Motor neuron (in vitro differentiated cells): ENCODE data around the gene POLR1D. TPM values are rescaled to one million over a fixed set of nuclear protein-coding genes. Genes with fewer than 3 reads are reported as not detected.
A peak's percentile ranks its signal among the peaks of the same experiment; 100 is the strongest.

Experiments used
- ATAC-seq, 8 experiments: fragments of 200-7000 bp; cut with Tn5 transposase; replicated peaks in 6 of 8; 2 replicates each; pipeline ENCODE4 v1.8.0; 2021; ENCODE audit warnings: mild to moderate bottlenecking in 8 of 8, moderate library complexity in 8 of 8
- H3K27ac ChIP-seq, 2 donors: fragments of 250-450 bp; sonication (Bioruptor Pico); 2 replicates each; pipeline ENCODE4 v1.9.0; 2021; ENCODE audit warnings: antibody characterized with exemption in 2 of 2, mild to moderate bottlenecking in 2 of 2, moderate library complexity in 1 of 2
- H3K4me1 ChIP-seq, 2 donors: fragments of 250-450 bp; sonication (Bioruptor Pico); replicated peaks in 1 of 2; 2 replicates each; pipeline ENCODE4 v1.6.1; 2021; ENCODE audit warnings: antibody characterized with exemption in 2 of 2, mild to moderate bottlenecking in 2 of 2, moderate library complexity in 1 of 2
- H3K4me3 ChIP-seq, 5 donors: fragments of 250-450 bp; sonication (Bioruptor Pico); 2 replicates each; pipeline ENCODE4 v1.9.0; 2021; ENCODE audit warnings: antibody characterized with exemption in 5 of 5, mild to moderate bottlenecking in 5 of 5, moderate library complexity in 4 of 5
- WGBS, 10 experiments: fragments of 450-650 bp; shearing (Covaris generic); methylation state at CpG; one replicate each; pipeline ENCODE4 v1.0.0; 2022; 5-methylcytosine and 5-hydroxymethylcytosine counted together
- in situ Hi-C, 9 experiments: fragments of 400-800 bp; cut with MboI; loops; one replicate each; pipeline ENCODE4 v1.15.0; 2021; ENCODE audit warnings: low sequenced_read_pairs in 9 of 9, low pct_unique_long_range_greater_than_20kb in 2 of 9; ENCODE audit not compliant: unreplicated experiment in 9 of 9
- total RNA-seq, 8 experiments: library from RNA; unstranded; fragments of 300-600 nt; gene quantifications; 2 replicates each; pipeline versions ENCODE4 v1.2.3 to v1.2.4, GENCODE V29; 2022

POLR1D gene
- total RNA-seq, 8 experiments from 2014 or later: 74.3 to 139 (median 128) TPM

DNA sequence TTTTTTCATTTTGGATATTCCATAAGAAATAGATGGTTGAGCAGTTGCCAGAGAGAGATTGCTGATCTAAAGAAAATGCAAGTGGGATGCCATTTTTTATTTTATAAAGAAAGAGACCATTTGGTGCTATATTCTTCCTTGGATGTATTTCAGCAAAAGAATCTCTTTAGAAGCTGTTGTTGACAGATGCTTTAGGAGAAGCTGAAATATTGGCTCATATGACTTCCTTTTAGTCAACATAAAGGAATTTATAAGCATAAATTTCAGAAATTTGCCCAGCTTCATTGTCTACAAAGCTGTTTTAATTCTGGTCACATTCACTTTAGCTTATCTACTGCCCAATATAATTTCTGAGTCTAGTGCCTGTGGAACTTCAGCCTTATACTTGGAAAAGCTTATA is 36.9 kb downstream of the POLR1D start:
- H3K27ac ChIP-seq: no peak overlapping the region
- in situ Hi-C loops: no loop called here
- no peaks in the 10 kb centered on the region for H3K4me1 ChIP-seq
- no peak for ATAC-seq
- no peak overlapping the region for H3K4me3 ChIP-seq

DNA sequence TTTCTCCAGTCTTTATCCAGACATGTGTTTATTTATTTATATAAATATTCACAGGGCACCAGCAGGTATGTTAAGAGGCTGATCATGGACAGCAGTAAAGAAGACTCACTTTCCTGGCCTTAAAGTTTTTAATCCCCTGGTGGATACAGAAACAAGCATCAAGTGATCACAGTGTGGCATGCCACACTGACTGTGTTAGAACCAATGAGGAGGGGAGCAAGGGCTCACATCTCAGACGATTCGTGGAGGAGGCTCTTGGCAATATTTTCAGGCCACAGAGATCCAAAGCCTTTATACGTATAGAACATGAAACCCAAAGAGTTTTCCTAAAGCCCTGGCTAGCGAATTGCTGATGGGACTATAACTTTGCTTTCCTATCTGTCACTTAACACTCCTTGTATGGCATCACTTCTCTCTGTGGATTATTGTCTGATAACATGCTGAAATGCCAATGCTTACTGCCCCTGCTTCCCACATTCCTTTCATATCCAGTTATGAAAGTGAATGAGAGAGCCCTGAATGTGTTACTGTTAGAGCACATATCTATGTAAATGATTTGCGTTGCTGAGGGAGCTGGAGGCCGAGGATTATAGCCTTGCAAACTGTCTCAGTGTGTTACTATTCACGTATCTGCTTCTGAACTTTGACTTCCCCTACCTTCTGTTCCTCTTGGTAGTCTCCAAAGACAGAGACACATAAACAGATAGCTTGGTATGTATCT is 37.6 kb downstream of the POLR1D start:
- H3K27ac ChIP-seq: no peak overlapping the region
- ATAC-seq: peak in 2 of 8 experiments; percentile 23 to 94
- no peak overlapping the region for H3K4me3 ChIP-seq
- 70 to 100% (median 87%) methylated on average over 1 to 6 of the region's 7 CpGs; no CpG with 5 or more reads in 2 of the 10 experiments for WGBS, 10 experiments
- in situ Hi-C loops: no loop called here
- H3K4me1 ChIP-seq: no peaks in the 10 kb centered on the region

DNA sequence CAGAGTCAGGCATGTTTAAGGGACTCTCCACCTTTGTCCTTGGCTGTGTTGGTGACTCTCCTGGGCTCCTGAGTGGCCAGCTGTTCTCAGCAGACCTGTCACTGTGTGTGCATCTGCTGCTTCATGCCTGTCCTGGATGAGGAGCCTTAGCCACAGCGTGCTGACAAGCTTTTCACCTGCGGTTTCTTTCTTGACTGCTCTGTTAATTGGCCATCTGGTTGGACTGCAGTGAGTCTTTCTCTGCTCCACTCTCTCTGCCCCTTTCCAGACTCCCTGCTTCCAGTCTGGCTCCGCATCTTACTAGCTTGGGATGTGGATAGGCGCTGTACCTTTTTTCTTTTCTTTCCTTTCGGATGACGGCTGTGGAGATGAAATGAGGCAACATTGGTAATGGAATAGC is 38.8 kb downstream of the POLR1D start:
- Histone ChIP-seq H3K4me3 (no peak overlapping the region), H3K4me1 (no peaks in the 10 kb centered on the region), H3K27ac (no peak overlapping the region)
- in situ Hi-C loops: no loop called here
- 80 to 100% (median 97%) methylated on average over 1 to 5 of the region's 6 CpGs; no CpG with 5 or more reads in 3 of the 10 experiments for WGBS, 10 experiments
- ATAC-seq: no peak

DNA sequence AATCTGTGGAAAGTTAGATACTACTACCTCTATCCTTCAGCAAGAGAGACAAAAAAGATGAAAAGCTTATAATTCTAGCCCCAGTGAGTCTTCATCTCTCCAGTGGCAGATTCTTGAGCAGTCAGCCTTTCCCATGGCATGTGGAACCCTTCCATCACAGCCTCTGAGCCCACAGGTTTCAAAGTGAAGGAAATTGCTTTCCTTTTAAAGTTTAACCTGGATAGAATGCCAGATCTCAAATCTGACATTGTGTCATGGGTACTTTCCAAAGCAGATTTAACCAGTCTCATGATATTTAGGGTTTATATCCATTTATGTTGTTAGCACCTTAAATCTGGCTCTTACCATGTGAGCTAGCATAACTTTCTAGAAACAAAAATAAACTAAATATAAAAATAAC is 39.3 kb downstream of the POLR1D start:
- H3K4me3 ChIP-seq: no peak overlapping the region
- H3K27ac ChIP-seq: no peak overlapping the region
- ATAC-seq: no peak
- in situ Hi-C loops: no loop called here
- no peaks in the 10 kb centered on the region for H3K4me1 ChIP-seq

DNA sequence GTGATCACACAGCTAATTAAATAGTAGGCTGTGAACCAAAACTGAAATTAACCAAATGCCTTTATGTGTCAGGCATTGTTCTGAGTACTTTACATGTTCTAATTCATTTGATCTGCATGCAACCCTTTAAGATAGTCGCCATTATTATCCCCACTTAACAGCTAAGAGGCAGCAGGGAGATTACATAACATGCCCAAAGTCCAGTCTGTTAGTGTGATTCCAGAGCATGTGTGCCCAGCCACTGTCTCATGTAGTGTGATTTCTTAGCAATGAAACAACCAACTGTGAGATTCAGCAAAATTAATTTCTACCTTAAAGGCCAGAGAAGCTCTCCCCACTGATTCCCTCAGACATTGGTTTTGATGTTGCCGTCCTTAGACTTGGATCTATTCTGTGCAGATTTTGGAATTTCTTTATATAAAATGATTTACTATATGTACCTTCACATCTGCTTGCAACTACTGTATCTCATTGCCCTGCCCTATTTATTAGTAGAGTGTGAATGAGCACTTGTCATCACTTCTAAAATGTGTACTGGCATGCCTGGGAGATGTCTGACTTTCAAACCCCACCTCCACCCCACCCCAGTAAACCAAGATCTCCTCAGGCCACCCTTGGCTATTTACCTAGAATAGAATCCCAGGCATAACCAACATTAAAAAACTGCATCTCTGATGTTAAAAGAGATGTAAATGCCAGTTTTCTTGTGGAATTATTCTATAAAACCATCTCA is 41.2 kb downstream of the POLR1D start:
- in situ Hi-C loops: no loop called here
- H3K4me3 ChIP-seq: no peak overlapping the region
- ATAC-seq: peak in 2 of 8 experiments; percentile 18 to 39
- 92 to 100% (median 100%) methylated on average over 1 to 2 of the region's 2 CpGs; no CpG with 5 or more reads in 4 of the 10 experiments for WGBS, 10 experiments
- no peaks in the 10 kb centered on the region for H3K4me1 ChIP-seq
- H3K27ac ChIP-seq: no peak overlapping the region

DNA sequence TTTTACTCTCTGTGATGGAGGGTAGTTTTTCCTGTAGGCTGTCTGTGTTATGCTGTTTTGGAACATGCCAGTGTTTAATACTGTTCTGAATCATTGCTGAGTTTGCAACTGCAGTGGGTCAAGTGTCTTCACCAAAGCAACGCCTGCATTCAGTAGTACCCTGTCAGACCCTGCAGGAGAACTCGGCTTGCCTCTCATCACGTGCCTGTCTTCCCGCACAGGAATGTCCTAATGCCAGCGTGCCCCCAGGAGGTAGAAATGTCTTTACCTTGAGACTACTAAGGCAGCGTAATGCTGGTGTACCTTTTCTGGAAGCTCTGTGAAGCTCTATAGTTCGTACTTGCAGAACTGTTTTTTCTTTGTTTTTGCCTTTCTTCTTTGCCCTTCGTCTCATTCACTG is 42.3 kb downstream of the POLR1D start:
- 65 to 100% (median 92%) methylated on average over 1 to 8 of the region's 8 CpGs for WGBS, 10 experiments
- H3K4me3 ChIP-seq: no peak overlapping the region
- in situ Hi-C loops: no loop called here
- H3K27ac ChIP-seq: no peak overlapping the region
- no peaks in the 10 kb centered on the region for H3K4me1 ChIP-seq
- no peak for ATAC-seq

DNA sequence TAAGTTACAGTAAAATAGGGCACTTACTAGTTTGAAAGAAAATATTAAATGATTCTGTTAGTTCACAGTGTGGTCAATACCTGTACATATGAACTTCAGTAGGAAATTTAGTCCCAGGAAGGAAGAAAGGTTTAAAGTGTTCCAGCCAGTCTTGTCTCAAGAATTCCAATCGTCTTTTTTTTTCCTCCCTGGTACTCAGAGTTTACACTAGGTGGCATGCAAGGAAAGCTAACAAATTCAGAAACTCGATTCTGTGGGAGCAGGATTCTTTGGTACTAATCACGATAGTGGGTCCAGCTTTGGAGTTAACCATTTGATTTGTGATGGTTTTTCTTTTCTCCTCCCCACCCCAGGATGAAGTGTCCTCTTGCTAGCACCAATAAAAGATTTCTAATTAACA is 43.6 kb downstream of the POLR1D start:
- no peaks in the 10 kb centered on the region for H3K4me1 ChIP-seq
- 15 to 60% (median 41%) methylated on average over 1 to 3 of the region's 3 CpGs for WGBS, 10 experiments
- in situ Hi-C loops: no loop called here
- no peak overlapping the region for H3K27ac ChIP-seq
- ATAC-seq: no peak
- no peak overlapping the region for H3K4me3 ChIP-seq

DNA sequence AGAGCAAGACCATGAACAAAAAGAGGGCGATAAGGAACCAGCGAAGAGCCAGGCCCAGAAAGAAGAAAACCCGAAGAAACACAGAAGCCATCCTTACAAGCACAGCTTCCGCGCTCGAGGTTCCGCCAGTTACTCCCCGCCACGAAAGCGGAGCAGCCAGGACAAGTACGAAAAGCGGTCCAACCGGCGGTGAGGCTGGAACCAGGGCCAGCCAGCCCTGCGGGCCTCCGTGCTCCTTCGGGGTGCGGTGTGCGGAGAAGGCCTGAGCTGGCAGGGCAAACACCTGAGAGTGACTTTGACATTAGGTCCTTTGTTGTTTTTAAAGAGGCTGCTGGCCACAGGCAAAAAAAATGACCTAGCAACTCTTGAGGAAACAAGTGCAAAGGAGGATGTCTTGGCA is 44.1 kb downstream of the POLR1D start:
- WGBS, 10 experiments: 90 to 99% (median 96%) methylated on average over 5 to 17 of the region's 19 CpGs; no CpG with 5 or more reads in 3 of the 10 experiments
- Histone ChIP-seq H3K4me3 (no peak overlapping the region), H3K4me1 (no peaks in the 10 kb centered on the region), H3K27ac (no peak overlapping the region)
- in situ Hi-C loops: no loop called here
- ATAC-seq: no peak

DNA sequence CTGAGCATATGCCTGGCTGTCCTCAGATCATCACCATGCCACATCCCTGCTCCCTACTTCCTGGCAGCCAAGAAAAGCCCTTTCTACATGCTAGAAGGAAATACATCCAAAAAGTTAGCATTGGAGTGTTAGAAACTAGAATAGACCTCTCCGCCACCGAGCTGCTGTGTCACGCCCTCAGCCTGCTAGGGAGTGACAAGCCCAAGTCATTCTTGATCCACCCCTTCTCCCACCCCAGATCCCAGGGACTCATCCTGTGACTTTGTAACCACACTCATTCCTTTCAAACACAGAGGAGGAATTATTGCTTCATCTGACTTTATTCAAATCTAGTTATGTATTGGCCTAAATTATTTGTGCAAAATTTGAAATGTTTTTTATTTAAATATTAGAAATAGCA is 45.3 kb downstream of the POLR1D start:
- peak in 1 of 8 experiments; percentile 48 for ATAC-seq
- H3K27ac ChIP-seq: no peak overlapping the region
- H3K4me1 ChIP-seq: no peaks in the 10 kb centered on the region
- WGBS, 10 experiments: 80 to 100% (median 96%) methylated on average over 1 to 3 of the region's 3 CpGs; no CpG with 5 or more reads in 5 of the 10 experiments
- in situ Hi-C loops: no loop called here
- no peak overlapping the region for H3K4me3 ChIP-seq

DNA sequence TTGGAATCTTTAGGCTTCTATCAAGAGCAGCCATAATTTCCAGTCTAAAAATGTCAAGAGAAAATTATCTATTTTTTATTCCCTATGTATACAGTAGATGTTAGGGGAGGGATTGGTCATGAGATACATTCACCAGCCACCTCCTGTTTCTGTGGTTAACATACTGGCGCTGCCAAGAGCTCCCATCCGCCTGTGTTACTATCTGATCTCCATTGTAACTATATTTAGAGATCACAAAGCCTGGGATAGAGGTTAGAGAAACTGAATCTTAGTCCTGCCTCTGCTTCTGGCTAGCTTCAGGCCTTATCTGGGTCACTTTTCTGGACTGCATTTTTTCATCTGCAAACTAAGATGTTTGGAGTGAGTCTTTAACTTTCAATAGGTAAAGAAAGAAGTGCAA is 46.3 kb downstream of the POLR1D start:
- WGBS, 10 experiments: 43 to 100% (median 93%) methylated on average over 1 to 2 of the region's 2 CpGs; no CpG with 5 or more reads in 5 of the 10 experiments
- in situ Hi-C loops: no loop called here
- H3K27ac ChIP-seq: no peak overlapping the region
- no peak for ATAC-seq
- no peak overlapping the region for H3K4me3 ChIP-seq
- no peaks in the 10 kb centered on the region for H3K4me1 ChIP-seq

DNA sequence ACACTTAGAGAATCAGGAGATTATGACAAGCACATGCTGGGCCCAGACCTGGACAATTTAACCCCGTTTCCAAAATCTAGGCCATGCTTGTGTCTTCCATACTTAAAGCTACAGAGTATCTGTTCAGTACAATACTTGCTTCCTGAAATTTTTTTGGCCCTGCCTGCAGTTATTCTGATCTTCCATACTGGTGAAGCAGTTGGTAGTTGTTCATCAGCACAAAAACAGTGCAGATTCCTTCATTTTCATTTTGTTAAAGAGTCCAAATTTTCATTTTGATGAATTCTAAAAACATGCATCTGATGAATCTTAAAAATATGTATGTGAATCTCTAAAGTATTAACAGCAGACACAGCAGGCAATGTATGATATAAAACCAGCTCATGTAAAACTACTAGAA is 49.2 kb downstream of the POLR1D start:
- WGBS, 10 experiments: 0 to 83% (median 78%) methylated on average over 1 of the region's 1 CpG; no CpG with 5 or more reads in 3 of the 10 experiments
- Histone ChIP-seq H3K27ac (no peak overlapping the region), H3K4me1 (no peaks in the 10 kb centered on the region), H3K4me3 (no peak overlapping the region)
- no peak for ATAC-seq
- in situ Hi-C loops: no loop called here

DNA sequence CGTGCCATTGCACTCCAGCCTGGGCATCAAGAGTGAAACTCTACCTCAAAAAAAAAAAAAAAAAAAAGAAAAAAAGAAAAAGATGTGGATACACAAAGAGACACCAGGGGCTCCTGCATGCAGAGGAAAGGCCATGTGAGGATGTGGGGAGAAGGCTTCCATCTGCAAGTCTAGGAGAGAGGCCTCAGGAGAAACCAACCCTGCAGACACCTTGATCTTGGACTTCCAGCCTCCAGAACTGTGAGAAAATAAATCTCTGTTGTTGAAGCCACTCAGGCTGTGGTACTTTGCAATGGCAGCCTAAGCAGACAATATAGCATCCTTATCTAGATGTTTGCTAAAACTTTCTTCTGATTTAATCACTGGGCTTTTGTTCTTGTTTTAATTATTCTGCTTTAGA is 50.3 kb downstream of the POLR1D start:
- Histone ChIP-seq H3K4me3 (no peak overlapping the region), H3K27ac (no peak overlapping the region), H3K4me1 (no peaks in the 10 kb centered on the region)
- ATAC-seq: no peak
- in situ Hi-C loops: no loop called here
- 83 to 100% (median 88%) methylated on average over 1 of the region's 1 CpG; no CpG with 5 or more reads in 7 of the 10 experiments for WGBS, 10 experiments
